Measurements from ENCODE around the gene KYAT1.
"Not testable (repeated sequence)": the region's sequence is repeated elsewhere in the genome, so short reads cannot be mapped to it uniquely, and the experiment has no call there.

KYAT1 gene

GRCh38 chr9:128843171-128843570 lies 38.6 kb downstream of the KYAT1 start:
- FAIRE-seq; DNase-seq (ENCODE audit: insufficient read length, low spot score): not testable (repeated sequence)

- DNase-seq (ENCODE audit: insufficient read length, low spot score) (no peak), FAIRE-seq (no peak)
Observed at GRCh38 chr9:128841694-128842492, 39.9 kb downstream of the KYAT1 start.

GRCh38 chr9:128840524-128840923 lies 41.2 kb downstream of the KYAT1 start:
- DNase-seq (ENCODE audit: insufficient read length, low spot score): no peak
- FAIRE-seq: no peak

GRCh38 chr9:128838338-128838737 lies 43.4 kb downstream of the KYAT1 start:
- no peak for FAIRE-seq

GRCh38 chr9:128836509-128837145 lies 45.1 kb downstream of the KYAT1 start:
- FAIRE-seq (no peak), DNase-seq (ENCODE audit: insufficient read length, low spot score) (no peak)

More at GRCh38 chr9:128838338-128838737, 43.4 kb downstream of the KYAT1 start:
- no peak for DNase-seq (ENCODE audit: insufficient read length, low spot score)

GRCh38 chr9:128835246-128836210 lies 46.2 kb downstream of the KYAT1 start:
- no peak for FAIRE-seq
- DNase-seq (ENCODE audit: insufficient read length, low spot score): no peak

GRCh38 chr9:128833696-128834095 lies 48.1 kb downstream of the KYAT1 start:
- no peak for FAIRE-seq
- DNase-seq (ENCODE audit: insufficient read length, low spot score): no peak

- peak; percentile 95 for DNase-seq (ENCODE audit: insufficient read length, low spot score)
- peak; percentile 90 for FAIRE-seq
Observed at GRCh38 chr9:128829477-128830251, 52.1 kb downstream of the KYAT1 start, which contains the start of gene SPOUT1. Gene SPOUT1, minus strand, starts transcription at chr9:128829794. Its CDS starts 14 bp downstream, at chr9:128829780.

GRCh38 chr9:128828719-128829452 lies 52.9 kb downstream of the KYAT1 start:
- DNase-seq (ENCODE audit: insufficient read length, low spot score) (no peak), FAIRE-seq (no peak)

GRCh38 chr9:128828267-128828666 lies 53.5 kb downstream of the KYAT1 start:
- no peak for DNase-seq (ENCODE audit: insufficient read length, low spot score)
- no peak for FAIRE-seq

GRCh38 chr9:128825923-128826700 lies 55.6 kb downstream of the KYAT1 start:
- FAIRE-seq (no peak), DNase-seq (ENCODE audit: insufficient read length, low spot score) (no peak)

GRCh38 chr9:128824911-128825310 lies 56.8 kb downstream of the KYAT1 start:
- no peak for FAIRE-seq
- no peak for DNase-seq (ENCODE audit: insufficient read length, low spot score)

- FAIRE-seq (no peak), DNase-seq (ENCODE audit: insufficient read length, low spot score) (no peak)
Observed at GRCh38 chr9:128823903-128824406, 57.8 kb downstream of the KYAT1 start.

GRCh38 chr9:128823362-128823902 lies 58.3 kb downstream of the KYAT1 start:
- DNase-seq (ENCODE audit: insufficient read length, low spot score): no peak
- FAIRE-seq: no peak

- FAIRE-seq (no peak), DNase-seq (ENCODE audit: insufficient read length, low spot score) (no peak)
Observed at GRCh38 chr9:128822407-128823042, 59.2 kb downstream of the KYAT1 start.

- no peak for DNase-seq (ENCODE audit: insufficient read length, low spot score)
- FAIRE-seq: no peak
Observed at GRCh38 chr9:128821584-128822406, 60.0 kb downstream of the KYAT1 start.
